ENCODE results near the gene SIN3B.

SIN3B gene

DNA sequence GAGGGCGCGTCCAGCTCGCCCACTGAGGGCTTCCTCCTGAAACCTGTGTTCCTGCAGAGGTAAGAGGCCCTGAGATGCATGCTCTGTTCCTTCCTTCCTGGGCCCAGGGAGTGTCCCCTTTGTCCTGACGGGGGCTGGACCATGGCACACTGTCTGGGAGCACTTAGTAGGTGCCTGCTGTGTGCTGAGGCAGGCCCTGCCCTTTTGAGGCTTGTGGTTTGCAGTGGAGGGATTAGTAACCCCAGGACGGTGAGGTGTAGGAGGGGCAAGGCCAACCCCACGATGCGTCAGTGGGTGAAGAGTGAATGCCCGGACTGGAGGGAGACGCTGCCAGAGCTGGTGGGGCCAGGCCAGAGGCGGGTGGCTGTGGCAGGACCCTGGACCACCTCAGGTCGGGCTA is 48.4 kb downstream of the SIN3B start:
- TF ChIP-seq, protein P1, sequence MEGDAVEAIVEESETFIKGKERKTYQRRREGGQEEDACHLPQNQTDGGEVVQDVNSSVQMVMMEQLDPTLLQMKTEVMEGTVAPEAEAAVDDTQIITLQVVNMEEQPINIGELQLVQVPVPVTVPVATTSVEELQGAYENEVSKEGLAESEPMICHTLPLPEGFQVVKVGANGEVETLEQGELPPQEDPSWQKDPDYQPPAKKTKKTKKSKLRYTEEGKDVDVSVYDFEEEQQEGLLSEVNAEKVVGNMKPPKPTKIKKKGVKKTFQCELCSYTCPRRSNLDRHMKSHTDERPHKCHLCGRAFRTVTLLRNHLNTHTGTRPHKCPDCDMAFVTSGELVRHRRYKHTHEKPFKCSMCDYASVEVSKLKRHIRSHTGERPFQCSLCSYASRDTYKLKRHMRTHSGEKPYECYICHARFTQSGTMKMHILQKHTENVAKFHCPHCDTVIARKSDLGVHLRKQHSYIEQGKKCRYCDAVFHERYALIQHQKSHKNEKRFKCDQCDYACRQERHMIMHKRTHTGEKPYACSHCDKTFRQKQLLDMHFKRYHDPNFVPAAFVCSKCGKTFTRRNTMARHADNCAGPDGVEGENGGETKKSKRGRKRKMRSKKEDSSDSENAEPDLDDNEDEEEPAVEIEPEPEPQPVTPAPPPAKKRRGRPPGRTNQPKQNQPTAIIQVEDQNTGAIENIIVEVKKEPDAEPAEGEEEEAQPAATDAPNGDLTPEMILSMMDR (IDR thresholded peaks at IDR 0.05; ENCODE audit: unreplicated experiment in 3 of 3), result no peak

DNA sequence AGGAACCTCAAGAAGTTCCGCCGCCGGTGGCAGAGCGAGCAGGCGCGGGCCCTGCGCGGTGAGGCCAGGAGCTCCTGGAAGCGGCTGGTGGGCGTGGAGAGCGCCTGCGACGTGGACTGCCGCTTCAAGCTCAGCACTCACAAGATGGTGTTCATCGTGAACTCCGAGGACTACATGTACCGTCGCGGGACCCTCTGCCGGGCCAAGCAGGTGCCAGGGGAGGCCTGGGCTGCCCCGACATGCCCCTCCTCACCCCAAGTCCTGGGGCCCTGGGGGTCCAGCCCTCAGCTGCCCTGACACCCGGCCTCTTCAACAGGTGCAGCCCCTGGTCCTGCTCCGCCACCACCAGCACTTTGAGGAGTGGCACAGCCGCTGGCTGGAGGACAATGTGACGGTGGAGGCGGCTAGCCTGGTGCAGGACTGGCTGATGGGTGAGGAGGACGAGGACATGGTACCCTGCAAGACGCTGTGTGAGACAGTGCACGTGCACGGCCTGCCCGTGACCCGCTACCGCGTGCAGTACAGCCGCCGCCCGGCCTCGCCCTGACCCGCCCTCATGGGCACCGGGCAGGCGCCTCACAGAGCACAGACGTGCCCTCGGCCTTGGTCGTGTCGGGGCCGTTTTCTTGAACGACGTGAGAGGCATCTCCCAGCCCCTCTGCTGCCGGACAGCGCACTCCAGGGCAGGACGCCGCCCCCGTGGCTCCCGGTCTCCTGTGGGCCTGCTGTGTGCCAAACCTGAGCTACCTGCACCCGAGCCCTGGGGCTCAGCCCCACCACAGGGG is 49.2 kb downstream of the SIN3B start:
- peaks cover 70% of the 10 kb centered on the region for H3K36me3 Mint-ChIP-seq (ENCODE audit: low read depth)
- peaks cover 6% of the 10 kb centered on the region for H3K27me3 Mint-ChIP-seq (ENCODE audit: low read depth)
- H3K4me3 Mint-ChIP-seq, result no peak overlapping the region
- no peak overlapping the region for H3K27ac Mint-ChIP-seq
- TF ChIP-seq, protein P1 (IDR thresholded peaks at IDR 0.05; ENCODE audit: unreplicated experiment in 3 of 3), result no peak
- H3K4me1 Mint-ChIP-seq, result no peaks in the 10 kb centered on the region
- peaks cover 17% of the 10 kb centered on the region for H3K9me3 Mint-ChIP-seq

More for the DNA sequence above, 48.4 kb downstream of the SIN3B start:
- H3K27ac Mint-ChIP-seq, result no peak overlapping the region
- H3K4me1 Mint-ChIP-seq, result no peaks in the 10 kb centered on the region
- H3K4me3 Mint-ChIP-seq, result no peak overlapping the region
- H3K9me3 Mint-ChIP-seq, result peaks cover 12% of the 10 kb centered on the region
- peaks cover 76% of the 10 kb centered on the region for H3K36me3 Mint-ChIP-seq (ENCODE audit: low read depth)
- no peaks in the 10 kb centered on the region for H3K27me3 Mint-ChIP-seq (ENCODE audit: low read depth)

DNA sequence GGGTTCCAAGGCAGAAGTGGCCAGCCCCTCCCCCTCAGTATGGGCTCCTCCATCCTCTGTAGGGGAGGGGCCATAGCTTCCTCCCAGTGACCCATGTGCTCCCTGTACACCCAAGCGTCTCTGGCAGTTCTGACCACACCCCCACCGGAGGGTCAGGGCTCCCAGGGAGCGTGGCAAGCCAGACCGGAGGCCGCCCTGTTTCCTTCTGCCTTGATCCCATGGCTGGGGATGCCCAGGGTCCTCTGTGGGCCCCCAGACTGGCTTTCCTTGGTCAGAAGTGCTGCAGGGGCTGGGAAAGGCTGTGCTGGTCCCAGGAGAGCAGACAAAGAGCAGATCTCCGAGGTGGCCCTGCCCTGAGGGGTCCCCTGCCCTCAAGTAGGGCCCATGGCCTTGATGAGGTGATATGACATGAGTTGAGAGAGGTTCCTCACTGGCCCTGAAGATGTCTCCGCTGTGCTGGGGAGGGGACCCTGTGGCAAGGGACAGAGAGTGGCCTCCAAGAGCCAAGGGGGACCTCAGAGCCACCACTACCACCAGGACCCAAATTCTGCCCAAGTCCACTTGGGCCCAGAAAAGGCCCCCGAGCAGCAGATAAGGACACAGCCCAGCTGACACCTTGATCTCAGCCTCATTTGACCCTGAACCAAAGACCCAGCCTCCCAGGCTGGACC is 51.8 kb downstream of the SIN3B start:
- Mint-ChIP-seq H3K27me3 (ENCODE audit: low read depth) (peaks cover 6% of the 10 kb centered on the region), H3K27ac (no peak overlapping the region), H3K4me3 (no peak overlapping the region), H3K9me3 (peaks cover 17% of the 10 kb centered on the region), H3K36me3 (ENCODE audit: low read depth) (peaks cover 44% of the 10 kb centered on the region), H3K4me1 (no peaks in the 10 kb centered on the region)
- TF ChIP-seq, protein P1 (IDR thresholded peaks at IDR 0.05; ENCODE audit: unreplicated experiment in 3 of 3), result no peak

DNA sequence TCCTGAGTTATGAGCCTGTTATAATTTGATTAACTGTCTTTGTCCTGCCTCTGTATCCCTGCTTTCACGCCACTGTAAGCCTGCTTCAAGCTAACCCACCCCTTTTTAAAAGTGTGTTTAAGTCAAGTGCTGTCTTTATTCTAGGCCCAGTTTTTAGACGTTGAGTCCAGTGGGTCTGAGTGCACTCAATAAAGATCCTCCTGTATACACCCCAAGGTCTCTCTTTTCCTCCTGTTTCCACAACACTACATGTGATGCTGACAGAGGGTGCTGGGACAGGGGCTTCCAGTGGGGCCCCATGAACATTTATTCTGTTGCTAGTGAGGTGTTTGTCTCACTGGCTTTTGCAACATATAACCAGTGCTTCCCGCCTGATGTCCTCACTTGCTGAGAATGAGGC is 52.9 kb downstream of the SIN3B start:
- Mint-ChIP-seq H3K36me3 (ENCODE audit: low read depth) (peaks cover 36% of the 10 kb centered on the region), H3K4me1 (no peaks in the 10 kb centered on the region), H3K27ac (no peak overlapping the region), H3K9me3 (peaks cover 17% of the 10 kb centered on the region), H3K27me3 (ENCODE audit: low read depth) (peaks cover 6% of the 10 kb centered on the region), H3K4me3 (no peak overlapping the region)
- TF ChIP-seq, protein P1 (IDR thresholded peaks at IDR 0.05; ENCODE audit: unreplicated experiment in 3 of 3), result no peak

DNA sequence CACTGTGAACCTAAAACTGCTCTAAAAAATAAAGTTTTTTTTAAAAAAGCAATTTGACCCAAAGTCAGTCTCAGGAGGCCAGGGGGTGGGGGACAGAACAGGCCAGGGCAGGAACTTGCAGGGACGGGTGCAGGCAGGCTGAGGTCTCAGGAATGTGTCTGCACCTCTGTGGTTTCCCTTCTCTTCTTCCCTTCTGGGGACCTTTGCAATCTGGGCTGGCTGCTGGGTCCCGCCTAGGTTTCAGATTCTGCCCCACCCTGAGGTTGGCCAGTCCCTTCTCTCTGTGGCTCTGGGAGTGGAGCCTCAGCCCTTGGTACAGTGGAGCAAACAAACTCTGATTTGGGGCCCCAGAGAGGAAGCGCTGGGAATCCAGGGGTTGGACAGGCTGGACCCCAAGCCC is 54.3 kb downstream of the SIN3B start:
- Mint-ChIP-seq H3K27me3 (ENCODE audit: low read depth) (peaks cover 6% of the 10 kb centered on the region), H3K27ac (no peak overlapping the region), H3K4me1 (no peaks in the 10 kb centered on the region), H3K4me3 (no peak overlapping the region), H3K9me3 (peaks cover 17% of the 10 kb centered on the region), H3K36me3 (ENCODE audit: low read depth) (peaks cover 30% of the 10 kb centered on the region)
- TF ChIP-seq, protein P1 (IDR thresholded peaks at IDR 0.05; ENCODE audit: unreplicated experiment in 3 of 3), result no peak
